HepG2 (cell line): ENCODE data around the gene DNAJC18. TPM values are rescaled to one million over a fixed set of nuclear protein-coding genes. Genes with fewer than 3 reads are reported as not detected.
A peak's percentile ranks its signal among the peaks of the same experiment; 100 is the strongest.

Source experiments
- ATAC-seq: fragments of 200-7000 bp; cut with Tn5 transposase; 3 replicates; pipeline ENCODE4 v1.9.1; 2020; ENCODE audit warnings: mild to moderate bottlenecking, moderate library complexity
- BruUV-seq: library from RNA; stranded (reverse); fragments of 400-500 nt; replicated peaks from 2 replicates; lab custom pipeline; 2021; lab: Mats Ljungman, UMichigan
- CTCF ChIA-PET: fragments of 300-600 bp; formaldehyde crosslinking; extraction: SDS; loops from one replicate; lab custom pipeline; 2021; ENCODE audit warnings: low total read pairs, inconsistent platforms, low intra/inter-chr PET ratio; lab: Yijun Ruan, JAX
- POLR2A ChIA-PET: fragments of 350-600 bp; sonication (Branson Sonifier 250); formaldehyde crosslinking; loops from one replicate; lab custom pipeline; 2020; ENCODE audit warnings: antibody characterized with exemption, inconsistent platforms; lab: Yijun Ruan, JAX
- DNase-seq: peaks from one replicate; pipeline ENCODE4 v3.0.0-alpha.2; 2015; ENCODE audit warnings: low spot score
- FAIRE-seq: peaks from 3 replicates; lab custom pipeline; 2011; peaks lifted over from hg19 to GRCh38; lab: Jason Lieb, UNC
- H2AFZ ChIP-seq: one replicate; pipeline ENCODE4 v1.6.1; 2011; ENCODE audit warnings: low read length, inconsistent platforms
- H3K27ac ChIP-seq: fragments of 300-600 bp; 3 replicates; pipeline ENCODE4 v1.8.0; 2011; ENCODE audit warnings: mixed run types, mild to moderate bottlenecking, mixed read lengths, low read length, inconsistent platforms; ENCODE audit not compliant: insufficient read depth; ENCODE audit errors: extremely low read length
- H3K27me3 ChIP-seq, 2 experiments: fragments of 200-600 bp in 1 of 2; 2 replicates in 1 of 2; 3 replicates in 1 of 2; pipeline versions ENCODE4 v1.6.0 to v1.8.0; 2011; ENCODE audit warnings: low read length in 2 of 2, mild to moderate bottlenecking in 2 of 2, moderate library complexity in 2 of 2, inconsistent platforms in 1 of 2; ENCODE audit not compliant: insufficient read depth in 2 of 2, control insufficient read depth in 1 of 2
- H3K36me3 ChIP-seq, 2 experiments: fragments of 200-600 bp in 1 of 2; replicated peaks in 1 of 2; 2 replicates in 1 of 2; 3 replicates in 1 of 2; pipeline versions ENCODE4 v1.5.1 to v1.8.0; 2011; ENCODE audit warnings: low read length in 2 of 2, inconsistent platforms in 1 of 2; ENCODE audit not compliant: insufficient read depth in 2 of 2, control insufficient read depth in 1 of 2
- H3K4me1 ChIP-seq: 2 replicates; pipeline ENCODE4 v1.5.1; 2012; ENCODE audit warnings: low read length, inconsistent platforms; ENCODE audit not compliant: insufficient read depth
- H3K4me2 ChIP-seq: 2 replicates; pipeline ENCODE4 v1.6.0; 2011; ENCODE audit warnings: low read depth, low read length, inconsistent platforms
- H3K4me3 ChIP-seq, 3 experiments: fragments of 200-600 bp in 1 of 3; sonication (generic), shearing (Covaris generic) in 1 of 3; replicated peaks in 1 of 3; 2 replicates each; pipeline ENCODE4 v1.5.1; 2011 to 2016; ENCODE audit warnings: low read length in 3 of 3, inconsistent platforms in 2 of 3, low read depth in 2 of 3, mild to moderate bottlenecking in 2 of 3, control low read depth in 1 of 3, mixed read lengths in 1 of 3; ENCODE audit not compliant: insufficient read depth in 1 of 3
- H3K79me2 ChIP-seq: one replicate; pipeline ENCODE4 v1.6.1; 2011; ENCODE audit warnings: low read length, inconsistent platforms; ENCODE audit not compliant: insufficient read depth
- H3K9ac ChIP-seq: 2 replicates; pipeline ENCODE4 v1.6.0; 2011; ENCODE audit warnings: mild to moderate bottlenecking, low read depth, low read length, inconsistent platforms; ENCODE audit not compliant: insufficient read depth
- H3K9me3 ChIP-seq: 2 replicates; pipeline ENCODE4 v1.5.1; 2012; ENCODE audit warnings: mild to moderate bottlenecking, low read length
- H4K20me1 ChIP-seq: 2 replicates; pipeline ENCODE4 v1.6.0; 2011; ENCODE audit warnings: inconsistent platforms, mild to moderate bottlenecking, low read length, moderate library complexity; ENCODE audit not compliant: insufficient read depth
- CREBL2 ChIP-seq: sonication (generic); formaldehyde crosslinking; IDR thresholded peaks from 2 replicates; pipeline ENCODE4 v1.8.1; 2023; ENCODE audit warnings: missing genetic modification reagents, mild to moderate bottlenecking, borderline replicate concordance
- GABPB1 ChIP-seq: IDR thresholded peaks from 2 replicates; pipeline ENCODE4 v1.6.1; 2016; ENCODE audit warnings: mild to moderate bottlenecking, missing genetic modification reagents, moderate library complexity, missing compliant biosample characterization
- HNF1B ChIP-seq: sonication (generic); formaldehyde crosslinking; IDR thresholded peaks from 2 replicates; pipeline ENCODE4 v1.5.1; 2020; ENCODE audit warnings: mild to moderate bottlenecking, moderate library complexity, missing genetic modification reagents
- RXRA ChIP-seq: sonication (generic); formaldehyde crosslinking; IDR thresholded peaks from 2 replicates; pipeline ENCODE4 v1.5.1; 2020; ENCODE audit warnings: missing genetic modification reagents
- TFDP2 ChIP-seq: sonication (generic); formaldehyde crosslinking; IDR thresholded peaks from 2 replicates; pipeline ENCODE4 v1.4.0; 2020; ENCODE audit warnings: missing genetic modification reagents
- TSC22D2 ChIP-seq: sonication (generic); formaldehyde crosslinking; IDR thresholded peaks from 2 replicates; pipeline ENCODE4 v1.5.1; 2020; ENCODE audit warnings: missing genetic modification reagents, mild to moderate bottlenecking, borderline replicate concordance
- ZBTB21 ChIP-seq: sonication (generic); formaldehyde crosslinking; IDR thresholded peaks from 2 replicates; pipeline ENCODE4 v1.4.0; 2020; ENCODE audit warnings: missing genetic modification reagents
- ZFP90 ChIP-seq: sonication (generic); formaldehyde crosslinking; IDR thresholded peaks from 2 replicates; pipeline ENCODE4 v1.8.0; 2022; ENCODE audit warnings: missing genetic modification reagents, mild to moderate bottlenecking, inconsistent platforms, borderline replicate concordance
- ZFX ChIP-seq: sonication (generic); formaldehyde crosslinking; IDR thresholded peaks from 2 replicates; pipeline ENCODE4 v1.4.0; 2020; ENCODE audit warnings: mild to moderate bottlenecking, low read depth, missing genetic modification reagents, moderate library complexity
- ZKSCAN5 ChIP-seq: sonication (generic); formaldehyde crosslinking; IDR thresholded peaks from 2 replicates; pipeline ENCODE4 v1.5.1; 2020; ENCODE audit warnings: mild to moderate bottlenecking, missing genetic modification reagents
- ZNF124 ChIP-seq: sonication (generic); formaldehyde crosslinking; IDR thresholded peaks from 2 replicates; pipeline ENCODE4 v1.4.0; 2020; ENCODE audit warnings: missing genetic modification reagents
- ZNF446 ChIP-seq: sonication (generic); formaldehyde crosslinking; IDR thresholded peaks from 2 replicates; pipeline ENCODE4 v1.5.0; 2020; ENCODE audit warnings: mild to moderate bottlenecking, missing genetic modification reagents
- ZNF609 ChIP-seq: sonication (generic); formaldehyde crosslinking; IDR thresholded peaks from 2 replicates; pipeline ENCODE4 v1.4.0; 2020; ENCODE audit warnings: mild to moderate bottlenecking, missing genetic modification reagents, borderline replicate concordance
- ZNF788 ChIP-seq: sonication (generic); formaldehyde crosslinking; IDR thresholded peaks from 2 replicates; pipeline ENCODE4 v1.5.0; 2020; ENCODE audit warnings: mild to moderate bottlenecking, missing genetic modification reagents, borderline replicate concordance
- ZSCAN29 ChIP-seq: sonication (generic); formaldehyde crosslinking; conservative IDR thresholded peaks from 2 replicates; pipeline ENCODE4 v1.4.0; 2020; ENCODE audit warnings: mild to moderate bottlenecking, missing genetic modification reagents
- WGBS: methylation state at CpG from one replicate; pipeline ENCODE4 v1.1.6; 2017; ENCODE audit warnings: low lambda C conversion rate; 5-methylcytosine and 5-hydroxymethylcytosine counted together
- in situ Hi-C: cut with HindIII; loops from 2 replicates; pipeline ENCODE4 v1.10.0; 2017; ENCODE audit warnings: low pct_unique_long_range_greater_than_20kb; ENCODE audit not compliant: extremely low pct_ligation_motif_present
- intact Hi-C: fragments of 100-400 bp; cut with micrococcal nuclease; formaldehyde crosslinking; loops from one replicate; pipeline ENCODE4 v1.10.0; 2022; ENCODE audit not compliant: unreplicated experiment
- polyA plus RNA-seq, 8 experiments: library from polyadenylated mRNA; depleted of rRNA in 3 of 8; stranded (reverse) in 7 of 8; unstranded in 1 of 8; fragments of >200 nt; fragmentation: Illumina TruSeq in 4 of 8; extraction: Trizol in 4 of 8; gene quantifications; 2 replicates each; pipeline versions ENCODE4 v1.2.1 to v1.2.3, GENCODE V29; 2011 to 2016; ENCODE audit warnings: low read depth in 4 of 8, missing spikeins in 1 of 8, mixed read lengths in 1 of 8; ENCODE audit not compliant: insufficient read depth in 1 of 8
- total RNA-seq, 5 experiments: library from RNA; depleted of rRNA; stranded (reverse); fragments of >200 nt; fragmentation: Illumina TruSeq; extraction: Trizol; gene quantifications; 2 replicates each; pipeline ENCODE4 v1.2.3, GENCODE V29; 2016; ENCODE audit warnings: low read depth in 1 of 5

Gene DNAJC18
- total and polyA plus RNA-seq, 2 of the 13 experiments (the other 11 are each of a cell fraction or from before 2014, with no cell fraction given) = 6.5 to 6.6 TPM

DNA sequence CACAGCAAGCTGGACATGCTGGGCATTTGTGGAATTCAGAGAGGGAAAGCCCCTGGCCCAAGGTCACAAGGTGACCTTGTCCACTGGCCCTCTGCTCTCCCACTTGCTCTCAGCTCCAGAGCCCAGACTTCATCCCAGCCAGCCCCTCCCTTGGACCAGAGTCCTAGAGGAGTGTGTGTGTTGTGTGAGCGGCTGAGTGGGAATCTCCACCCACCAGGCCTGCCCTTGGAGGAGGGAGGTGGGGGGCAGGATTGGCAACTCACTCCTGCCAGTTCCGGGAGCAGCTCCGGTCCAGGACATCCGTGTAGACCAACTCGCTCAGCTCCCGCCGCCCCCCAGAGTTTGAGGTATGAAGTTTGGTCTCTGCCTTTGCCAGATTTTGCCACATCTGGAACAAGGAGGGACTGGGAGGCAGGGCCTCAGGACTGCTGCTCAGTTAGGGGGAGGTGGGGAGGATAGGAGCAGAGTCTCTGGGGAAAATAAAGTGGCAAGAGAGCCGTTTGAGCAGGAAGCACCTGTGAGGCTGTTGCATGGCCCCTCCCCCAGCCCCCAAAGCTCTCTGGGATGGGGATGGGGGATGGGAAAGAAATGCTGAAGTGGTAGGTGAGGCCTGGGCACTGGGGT, 51.0 kb downstream of the DNAJC18 start:
- CTCF ChIA-PET = no interaction called here
- Histone ChIP-seq H3K4me3 (peak overlapping the region; percentile 32 to 67 (median 47)), H3K36me3 (no peaks in the 10 kb centered on the region), H3K9me3 (no peaks in the 10 kb centered on the region), H3K27ac (peak overlapping the region; percentile 38), H3K4me2 (peak overlapping the region; percentile 88), H3K9ac (peak overlapping the region; percentile 48), H3K27me3 (no peaks in the 10 kb centered on the region; a peak in 1 of 5 replicates), H4K20me1 (no peaks in the 10 kb centered on the region), H3K4me1 (peaks cover 71% of the 10 kb centered on the region), H2AFZ (no peak overlapping the region), H3K79me2 (peaks cover 10% of the 10 kb centered on the region)
- ATAC-seq (peak; percentile 56), FAIRE-seq (peak; percentile 91), DNase-seq (peak; percentile 63)
- in situ Hi-C loops (no loop called here), intact Hi-C loops (no loop called here)
- WGBS = 0% methylated on average over 3 of the region's 8 CpGs
- no TSS peak for BruUV-seq
- POLR2A ChIA-PET = interaction anchor here (0.9 to 3.0 kb wide), 6 partner anchors 12 to 115 kb away, joined by 3 to 12 read pairs (median 4); partner anchors contain the start of genes PAIP2 and SPATA24
- TF ChIP-seq TFDP2 (CRISPR knock-in tag) (no peak), ZFX (CRISPR knock-in tag) (peak; percentile 58), ZNF609 (no peak; the same call in 1 of the 2 replicates), HNF1B (peak; percentile 45; the same call in 1 of the 2 replicates), ZKSCAN5 (CRISPR knock-in tag) (no peak), ZNF788 (CRISPR knock-in tag) (peak; percentile 78; the same call in 1 of the 2 replicates), ZNF446 (no peak), GABPB1 (peak; percentile 42), ZBTB21 (no peak), ZFP90 (CRISPR knock-in tag) (no peak; the same call in 1 of the 2 replicates), ZNF124 (CRISPR knock-in tag) (no peak), TSC22D2 (CRISPR knock-in tag) (no peak), CREBL2 (CRISPR knock-in tag) (no peak), RXRA (CRISPR knock-in tag) (0 out of 2 replicates have a peak, but pooled peaks have one; percentile 14), ZSCAN29 (CRISPR knock-in tag) (peak; percentile 95)
